ENCODE results near the gene PXMP2. TPM values are rescaled to one million over a fixed set of nuclear protein-coding genes. Genes with fewer than 3 reads are reported as not detected.

Gene PXMP2
- total and polyA plus RNA-seq, 2 of the 8 experiments (the other 6 are each of a cell fraction or from before 2014, with no cell fraction given) = 13.8 to 15.1 TPM

- POLR2A ChIA-PET (ENCODE audit: partially characterized antibody) = interaction anchor here (0.5 to 0.9 kb wide), 2 partner anchors 11 to 12 kb away, joined by 4 read pairs; no protein-coding TSS in a partner anchor
- Histone ChIP-seq H3K56ac (replicated peaks; ENCODE audit: insufficient read length, low read depth, low read length) (no peak overlapping the region), H3K4me1 (replicated peaks in 1 of 4; ENCODE audit: control insufficient read depth in 3 of 4, insufficient read depth in 4 of 4, low read length in 3 of 4) (no peaks in the 10 kb centered on the region), H3K9me3 (ENCODE audit: insufficient read depth in 2 of 2, low read depth in 1 of 2, low read length in 1 of 2) (no peaks in the 10 kb centered on the region), H3K27me3 (replicated peaks in 1 of 4; ENCODE audit: control insufficient read depth in 3 of 4, extremely low read depth in 1 of 4, insufficient read depth in 3 of 4, low read length in 3 of 4) (no peaks in the 10 kb centered on the region), H3K9ac (replicated peaks in 1 of 4; ENCODE audit: extremely low read depth in 1 of 4, low read depth in 3 of 4, low read length in 3 of 4) (no peak overlapping the region), H3K79me2 (ENCODE audit: control insufficient read depth in 1 of 2, insufficient read depth in 2 of 2, low read length in 2 of 2) (peaks cover 3 to 21% of the 10 kb centered on the region in 2 experiments; a peak in 3 of 4 replicates), H3K4me2 (ENCODE audit: insufficient read depth in 1 of 2, low read depth in 2 of 2, low read length in 2 of 2) (no peak overlapping the region), H3K23ac (ENCODE audit: insufficient read length) (no peak overlapping the region), H2BK15ac (ENCODE audit: low read length) (no peak overlapping the region), H4K5ac (ENCODE audit: insufficient read length, low read depth, low read length) (no peak overlapping the region), H2BK5ac (ENCODE audit: low read depth, low read length) (no peak overlapping the region), H4K91ac (replicated peaks; ENCODE audit: insufficient read length, low read length) (no peak overlapping the region), H3K79me1 (ENCODE audit: low read depth, low read length) (peaks cover 5% of the 10 kb centered on the region), H3K23me2 (ENCODE audit: low read depth, low read length) (no peaks in the 10 kb centered on the region), H3K18ac (ENCODE audit: extremely low read depth, low read length) (no peak overlapping the region), H3K36me3 (ENCODE audit: control insufficient read depth in 2 of 4, insufficient read depth in 4 of 4, low read length in 3 of 4) (peaks cover 39 to 79% (median 66%) of the 10 kb centered on the region in 4 experiments), H2BK120ac (replicated peaks; ENCODE audit: low read depth, low read length) (no peak overlapping the region), H2AFZ (ENCODE audit: low read length) (no peak overlapping the region), H3K4ac (replicated peaks; ENCODE audit: insufficient read length, low read depth, low read length) (no peak overlapping the region), H2BK20ac (ENCODE audit: low read length) (no peak overlapping the region), H2BK12ac (ENCODE audit: low read depth, low read length) (no peak overlapping the region), H2AK5ac (ENCODE audit: low read depth, low read length) (no peak overlapping the region), H4K8ac (ENCODE audit: extremely low read depth, insufficient read depth, low read length) (no peak overlapping the region), H3K14ac (ENCODE audit: insufficient read length) (no peak overlapping the region), H4K20me1 (replicated peaks in 1 of 2; ENCODE audit: control insufficient read depth in 1 of 2, insufficient read depth in 2 of 2, low read length in 2 of 2) (peaks cover 4 to 17% of the 10 kb centered on the region in 2 experiments), H3K27ac (ENCODE audit: low read depth, low read length) (no peak overlapping the region), H3K4me3 (ENCODE audit: extremely low read depth in 1 of 4, insufficient read depth in 2 of 4, low read depth in 3 of 4, low read length in 4 of 4) (no peak overlapping the region)
- TF ChIP-seq CTBP2 (IDR thresholded peaks at IDR 0.05; ENCODE audit: borderline replicate concordance, insufficient read depth, insufficient read length, low read length) (no peak), PHF8 (conservative IDR thresholded peaks at IDR 0.05; ENCODE audit: low read depth, low read length) (no peak), CBX5 (IDR thresholded peaks at IDR 0.05; ENCODE audit: low read depth, low read length) (no peak), GTF2F1 (IDR thresholded peaks at IDR 0.05; ENCODE audit: borderline replicate concordance, low read depth, low read length) (no peak), RNF2 (IDR thresholded peaks at IDR 0.05; ENCODE audit: borderline replicate concordance, low read depth, low read length, missing control alignments, poor library complexity, severe bottlenecking) (no peak), JUND (IDR thresholded peaks at IDR 0.05; ENCODE audit: low read length) (no peak), BRCA1 (IDR thresholded peaks at IDR 0.05; ENCODE audit: low read depth, low read length) (no peak), TEAD4 (IDR thresholded peaks at IDR 0.05; ENCODE audit: low read depth, low read length) (no peak), POU5F1 (IDR thresholded peaks at IDR 0.05; ENCODE audit: low read depth, low read length) (no peak)
- WGBS, 2 experiments (ENCODE audit: extremely low coverage in 1 of 2, insufficient coverage in 1 of 2, insufficient read length in 1 of 2, insufficient replicate concordance in 2 of 2, low coverage in 1 of 2, low lambda C conversion rate in 2 of 2, missing lambda C conversion rate in 1 of 2) = 93% methylated on average over 22 of the region's 22 CpGs; no CpG with 5 or more reads in 1 of the 2 experiments
- FAIRE-seq (no peak), DNase-seq (ENCODE audit: low read depth in 1 of 2, low spot score in 2 of 2) (no peak)
- CTCF ChIA-PET (ENCODE audit: partially characterized antibody) = interaction anchor here (1.2 kb wide), 1 partner anchor 16 kb away, joined by 3 read pairs; no protein-coding TSS in a partner anchor
Observed at GRCh38 chr12:132747896-132748295, 60.5 kb downstream of the PXMP2 start.
